ENCODE measurements around the gene GET3.
"Not testable (repeated sequence)": the region's sequence is repeated elsewhere in the genome, so short reads cannot be mapped to it uniquely, and the experiment has no call there.

The GET3 gene

DNA sequence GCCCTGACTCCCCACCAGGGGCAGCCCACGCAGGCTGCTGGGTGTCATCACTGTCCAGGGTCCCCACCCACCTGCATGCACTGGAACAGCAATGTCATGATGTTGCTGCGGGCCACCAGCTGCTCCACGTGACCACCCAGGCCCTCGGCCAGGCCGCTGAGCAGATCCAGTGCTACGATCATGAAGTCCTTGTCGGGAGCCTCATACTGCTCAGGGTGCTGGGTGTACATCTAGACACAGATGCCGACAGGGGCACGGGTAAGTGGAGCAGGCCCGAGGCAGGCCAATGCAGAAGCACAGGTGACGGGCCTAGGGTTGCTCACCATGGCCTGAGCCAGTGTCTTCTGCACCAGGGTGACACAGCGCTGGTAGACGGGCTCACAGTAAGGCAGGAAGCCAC lies 32.1 kb upstream of the GET3 start:
- TF ChIP-seq, protein P1, sequence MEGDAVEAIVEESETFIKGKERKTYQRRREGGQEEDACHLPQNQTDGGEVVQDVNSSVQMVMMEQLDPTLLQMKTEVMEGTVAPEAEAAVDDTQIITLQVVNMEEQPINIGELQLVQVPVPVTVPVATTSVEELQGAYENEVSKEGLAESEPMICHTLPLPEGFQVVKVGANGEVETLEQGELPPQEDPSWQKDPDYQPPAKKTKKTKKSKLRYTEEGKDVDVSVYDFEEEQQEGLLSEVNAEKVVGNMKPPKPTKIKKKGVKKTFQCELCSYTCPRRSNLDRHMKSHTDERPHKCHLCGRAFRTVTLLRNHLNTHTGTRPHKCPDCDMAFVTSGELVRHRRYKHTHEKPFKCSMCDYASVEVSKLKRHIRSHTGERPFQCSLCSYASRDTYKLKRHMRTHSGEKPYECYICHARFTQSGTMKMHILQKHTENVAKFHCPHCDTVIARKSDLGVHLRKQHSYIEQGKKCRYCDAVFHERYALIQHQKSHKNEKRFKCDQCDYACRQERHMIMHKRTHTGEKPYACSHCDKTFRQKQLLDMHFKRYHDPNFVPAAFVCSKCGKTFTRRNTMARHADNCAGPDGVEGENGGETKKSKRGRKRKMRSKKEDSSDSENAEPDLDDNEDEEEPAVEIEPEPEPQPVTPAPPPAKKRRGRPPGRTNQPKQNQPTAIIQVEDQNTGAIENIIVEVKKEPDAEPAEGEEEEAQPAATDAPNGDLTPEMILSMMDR (IDR thresholded peaks at IDR 0.05; ENCODE audit: control insufficient read depth, insufficient read depth, low read depth, low read length, missing control alignments) = no peak
- H3K4me3 ChIP-seq (ENCODE audit: control insufficient read depth, low read depth, low read length) = no peak overlapping the region
- DNase-seq (ENCODE audit: low read depth) = no peak

DNA sequence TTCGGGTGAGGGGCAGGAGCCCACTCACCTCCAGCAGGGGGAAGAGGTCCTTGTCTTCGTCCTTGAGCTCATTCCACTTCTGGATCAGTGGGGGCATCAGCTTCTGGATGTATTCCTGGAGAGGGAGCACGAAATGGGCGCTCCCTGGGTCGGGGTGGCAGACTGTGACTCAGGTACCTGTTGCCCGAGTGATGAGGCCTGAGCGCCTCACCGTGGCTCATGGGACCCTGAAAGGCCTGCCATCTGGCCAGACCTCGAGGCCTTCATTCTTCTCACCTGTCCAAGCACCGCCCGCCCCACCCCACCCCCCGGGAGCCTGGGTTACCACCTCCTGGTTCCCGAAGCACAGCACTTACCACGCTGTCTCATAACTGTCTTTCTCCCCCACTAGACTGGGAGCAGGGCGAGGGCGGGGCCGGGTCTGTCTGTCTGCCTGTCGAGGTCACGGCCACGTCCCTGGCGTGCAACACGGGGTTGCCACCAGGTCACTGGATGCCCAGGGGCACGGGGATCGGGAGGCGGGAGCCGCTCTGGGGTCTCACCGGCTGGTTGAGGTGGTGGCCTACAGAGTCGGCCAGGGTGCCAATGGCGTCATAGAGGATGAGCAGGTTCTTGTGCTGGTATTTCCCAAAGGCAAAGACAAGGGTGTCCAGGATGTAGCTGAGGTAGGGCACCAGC lies 31.5 kb upstream of the GET3 start:
- H3K4me3 ChIP-seq (ENCODE audit: control insufficient read depth, low read depth, low read length) = no peak overlapping the region
- TF ChIP-seq, protein P1 (IDR thresholded peaks at IDR 0.05; ENCODE audit: control insufficient read depth, insufficient read depth, low read depth, low read length, missing control alignments) = no peak
- no peak for DNase-seq (ENCODE audit: low read depth)

DNA sequence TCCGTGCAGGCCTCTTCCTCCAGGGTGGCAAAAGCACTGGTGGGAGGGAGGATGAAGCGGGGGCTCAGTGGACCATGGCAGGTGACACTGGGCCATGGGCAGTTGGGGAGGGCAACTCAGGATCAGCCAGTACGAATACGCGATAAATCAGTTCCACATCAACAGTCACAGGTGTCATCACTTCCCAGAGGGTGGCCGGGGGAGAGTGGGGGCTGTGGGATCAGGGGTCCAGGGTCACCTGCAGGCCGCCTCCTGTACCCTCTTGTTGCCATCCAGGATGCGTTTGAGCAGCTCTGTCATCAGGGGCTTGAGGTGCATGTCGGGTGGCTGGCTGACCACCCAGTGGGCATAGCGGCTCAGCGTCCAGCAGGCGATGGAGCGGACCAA lies 31.0 kb upstream of the GET3 start:
- no peak overlapping the region for H3K4me3 ChIP-seq (ENCODE audit: control insufficient read depth, low read depth, low read length)
- TF ChIP-seq, protein P1 (IDR thresholded peaks at IDR 0.05; ENCODE audit: control insufficient read depth, insufficient read depth, low read depth, low read length, missing control alignments) = no peak
- no peak for DNase-seq (ENCODE audit: low read depth)

DNA sequence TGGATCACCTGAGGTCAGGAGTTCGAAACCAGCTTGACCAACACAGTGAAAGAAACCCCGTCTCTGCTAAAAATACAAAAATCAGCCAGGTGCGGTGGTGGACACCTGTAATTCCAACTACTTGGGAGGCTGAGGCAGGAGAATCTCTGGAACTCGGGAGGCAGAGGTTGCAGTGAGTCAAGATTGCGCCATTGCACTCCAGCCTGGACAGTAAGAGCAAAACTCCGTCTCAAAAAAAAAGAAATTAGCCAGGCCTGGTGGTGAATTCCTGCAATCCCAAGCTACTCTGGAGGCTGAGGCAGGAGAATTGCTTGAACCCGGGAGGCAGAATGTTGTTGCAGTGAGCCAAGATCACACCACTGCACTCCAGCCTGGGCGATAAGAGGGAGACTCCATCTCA lies 28.7 kb upstream of the GET3 start:
- H3K4me3 ChIP-seq (ENCODE audit: control insufficient read depth, low read depth, low read length) = no peak overlapping the region
- DNase-seq (ENCODE audit: low read depth) = no peak
- TF ChIP-seq, protein P1 (IDR thresholded peaks at IDR 0.05; ENCODE audit: control insufficient read depth, insufficient read depth, low read depth, low read length, missing control alignments) = no peak

DNA sequence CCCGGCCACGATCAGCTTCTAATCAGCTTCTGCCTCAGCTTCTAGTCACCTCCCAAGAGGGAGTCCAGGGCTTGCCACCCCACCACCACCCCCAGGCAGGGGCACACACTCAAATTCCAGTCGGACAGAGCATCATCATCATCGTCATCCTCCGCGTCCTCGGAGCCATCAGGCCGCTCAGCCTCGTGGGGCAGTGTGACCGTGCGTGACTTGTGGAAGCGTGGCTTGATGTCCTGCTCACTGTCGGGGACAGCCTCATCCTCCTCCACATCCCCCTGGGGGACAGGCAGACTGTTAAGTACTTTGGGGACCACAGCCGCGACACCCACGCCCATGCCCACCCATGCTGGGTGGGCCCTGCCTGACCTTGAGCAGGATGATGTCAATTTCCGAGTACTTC lies 26.1 kb upstream of the GET3 start:
- no peak overlapping the region for H3K4me3 ChIP-seq (ENCODE audit: control insufficient read depth, low read depth, low read length)
- TF ChIP-seq, protein P1 (IDR thresholded peaks at IDR 0.05; ENCODE audit: control insufficient read depth, insufficient read depth, low read depth, low read length, missing control alignments) = no peak

DNA sequence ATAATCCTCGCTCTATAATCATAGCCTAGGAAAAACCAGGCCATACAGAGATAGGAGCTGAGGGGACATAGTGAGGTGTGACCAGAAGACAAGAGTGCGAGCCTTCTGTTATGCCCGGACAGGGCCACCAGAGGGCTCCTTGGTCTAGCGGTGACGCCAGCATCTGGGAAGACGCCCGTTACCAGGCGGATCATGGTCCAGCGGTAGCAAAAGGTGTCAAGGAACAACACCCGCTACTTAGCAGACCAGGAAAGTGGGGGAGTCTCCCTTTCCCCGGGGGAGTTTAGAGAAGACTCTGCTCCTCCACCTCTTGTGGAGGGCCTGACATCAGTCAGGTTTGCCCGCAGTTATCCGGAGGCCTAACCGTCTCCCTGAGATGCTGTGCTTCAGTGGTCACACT lies 25.2 kb upstream of the GET3 start:
- not testable (repeated sequence) for H3K4me3 ChIP-seq (ENCODE audit: control insufficient read depth, low read depth, low read length); DNase-seq (ENCODE audit: low read depth)

More for the DNA sequence above, 26.1 kb upstream of the GET3 start:
- DNase-seq (ENCODE audit: low read depth) = no peak

DNA sequence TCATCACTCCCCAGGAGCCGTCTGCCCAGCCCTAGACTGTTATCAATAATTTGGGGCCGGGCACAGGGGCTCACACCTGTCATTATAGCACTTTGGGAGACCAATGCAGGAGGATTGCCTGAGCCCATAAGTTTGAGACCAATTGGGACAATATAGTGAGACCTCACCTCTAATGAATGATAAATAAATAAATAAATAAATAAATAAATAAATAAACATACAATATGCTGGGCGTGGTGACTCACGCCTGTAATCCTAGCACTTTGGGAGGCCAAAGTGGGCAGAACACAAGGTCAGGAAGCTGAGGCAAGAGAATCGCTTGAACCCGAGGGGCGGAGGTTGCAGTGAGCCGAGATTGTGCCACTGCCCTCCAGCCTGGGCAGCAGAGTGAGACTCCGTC lies 24.0 kb upstream of the GET3 start:
- H3K4me3 ChIP-seq (ENCODE audit: control insufficient read depth, low read depth, low read length); DNase-seq (ENCODE audit: low read depth): not testable (repeated sequence)

DNA sequence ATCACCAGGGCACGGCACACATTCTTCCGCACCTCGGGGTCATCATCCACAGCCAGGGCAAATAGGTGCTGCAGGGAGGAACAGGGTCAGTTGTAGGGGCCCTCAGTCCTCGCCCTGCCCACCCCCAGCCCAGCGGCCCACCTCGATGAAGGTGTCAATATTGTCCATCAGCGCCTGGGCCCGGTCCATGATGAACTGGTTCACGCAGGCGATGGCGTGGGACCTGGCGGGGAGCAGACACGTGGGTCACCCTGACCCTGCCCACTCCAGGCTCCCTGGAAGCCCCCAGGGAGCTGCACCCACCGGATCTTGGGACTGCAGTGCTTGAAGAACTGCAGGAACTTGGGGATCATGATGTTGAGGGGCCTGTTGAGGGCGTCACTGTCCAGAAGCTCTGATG lies 22.2 kb upstream of the GET3 start:
- H3K4me3 ChIP-seq (ENCODE audit: control insufficient read depth, low read depth, low read length) = no peak overlapping the region
- TF ChIP-seq, protein P1 (IDR thresholded peaks at IDR 0.05; ENCODE audit: control insufficient read depth, insufficient read depth, low read depth, low read length, missing control alignments) = no peak
- no peak for DNase-seq (ENCODE audit: low read depth)
